Keratinocyte (primary cell): ENCODE measurements around the gene SARS2. TPM values are rescaled to one million over a fixed set of nuclear protein-coding genes. Genes with fewer than 3 reads are reported as not detected.
"Not testable (repeated sequence)": the region's sequence is repeated elsewhere in the genome, so short reads cannot be mapped to it uniquely, and the experiment has no call there.

Experiments
- DNase-seq: peaks from one replicate; pipeline ENCODE4 v3.0.0-alpha.2; 2011; ENCODE audit warnings: low read depth, missing footprints, low spot score
- FAIRE-seq: peaks from 2 replicates; lab custom pipeline; 2011; peaks lifted over from hg19 to GRCh38; lab: Jason Lieb, UNC
- H2AFZ ChIP-seq: 2 replicates; pipeline ENCODE4 v1.6.0; 2012; ENCODE audit warnings: low read length, control low read depth, inconsistent platforms; ENCODE audit not compliant: control insufficient read depth
- H3K27ac ChIP-seq: 2 replicates; pipeline ENCODE4 v1.5.1; 2011; ENCODE audit warnings: low read length; ENCODE audit not compliant: control insufficient read depth, insufficient read depth
- H3K27me3 ChIP-seq: 3 replicates; pipeline ENCODE4 v1.6.0; 2011; ENCODE audit warnings: low read length; ENCODE audit not compliant: control insufficient read depth, insufficient read depth; ENCODE audit errors: extremely low read depth
- H3K36me3 ChIP-seq, 2 experiments: 2 replicates in 1 of 2; 3 replicates in 1 of 2; pipeline ENCODE4 v1.5.1; 2011; ENCODE audit warnings: low read length in 2 of 2, mild to moderate bottlenecking in 1 of 2; ENCODE audit not compliant: control insufficient read depth in 2 of 2, insufficient read depth in 2 of 2; ENCODE audit errors: extremely low read depth in 1 of 2
- H3K4me1 ChIP-seq: 3 replicates; pipeline ENCODE4 v1.5.1; 2011; ENCODE audit warnings: low read length; ENCODE audit not compliant: control insufficient read depth, insufficient read depth; ENCODE audit errors: extremely low read depth
- H3K4me2 ChIP-seq: 3 replicates; pipeline ENCODE4 v1.6.0; 2011; ENCODE audit warnings: low read depth, low read length; ENCODE audit not compliant: control insufficient read depth, insufficient read depth; ENCODE audit errors: extremely low read depth
- H3K4me3 ChIP-seq, 3 experiments: fragments of 200-600 bp in 1 of 3; sonication (generic) in 1 of 3; 2 replicates in 2 of 3; 3 replicates in 1 of 3; pipeline ENCODE4 v1.5.1; 2011 to 2016; ENCODE audit warnings: low read length in 3 of 3, mild to moderate bottlenecking in 3 of 3, control low read depth in 2 of 3, inconsistent platforms in 1 of 3, low read depth in 1 of 3, mixed read lengths in 1 of 3, mixed run types in 1 of 3, moderate library complexity in 1 of 3; ENCODE audit not compliant: control insufficient read depth in 2 of 3, insufficient read depth in 2 of 3; ENCODE audit errors: extremely low read depth in 1 of 3
- H3K79me2 ChIP-seq: 2 replicates; pipeline ENCODE4 v1.6.0; 2012; ENCODE audit warnings: low read length; ENCODE audit not compliant: control insufficient read depth, insufficient read depth
- H3K9ac ChIP-seq: 3 replicates; pipeline ENCODE4 v1.6.0; 2011; ENCODE audit warnings: low read length; ENCODE audit not compliant: control insufficient read depth, insufficient read depth; ENCODE audit errors: extremely low read depth
- H3K9me1 ChIP-seq: 3 replicates; pipeline ENCODE4 v1.6.0; 2011; ENCODE audit warnings: low read length; ENCODE audit not compliant: control insufficient read depth, insufficient read depth; ENCODE audit errors: extremely low read depth
- H3K9me3 ChIP-seq: 2 replicates; pipeline ENCODE4 v1.5.1; 2012; ENCODE audit warnings: low read depth, low read length; ENCODE audit not compliant: control insufficient read depth
- H4K20me1 ChIP-seq: 3 replicates; pipeline ENCODE4 v1.6.0; 2011; ENCODE audit warnings: low read length; ENCODE audit not compliant: control insufficient read depth, insufficient read depth; ENCODE audit errors: extremely low read depth
- EZH2 ChIP-seq: IDR thresholded peaks from one replicate; pipeline ENCODE4 v1.6.1; 2012; ENCODE audit warnings: inconsistent platforms, mild to moderate bottlenecking, low read length, moderate library complexity
- dilution Hi-C: fragments of 300-500 bp; cut with MboI; formaldehyde crosslinking; loops from one replicate; pipeline ENCODE4 v1.7.0; 2020; ENCODE audit warnings: low sequenced_read_pairs; ENCODE audit not compliant: extremely low pct_ligation_motif_present
- polyA plus RNA-seq, 5 experiments: library from polyadenylated mRNA; depleted of rRNA in 3 of 5; stranded (reverse) in 3 of 5; stranded (forward) in 1 of 5; unstranded in 1 of 5; fragments of >200 nt; gene quantifications; 1 replicate in 1 of 5; 2 replicates in 3 of 5; 3 replicates in 1 of 5; pipeline versions ENCODE4 v1.2.1 to v1.2.3, GENCODE V29; 2011 to 2012; ENCODE audit warnings: missing spikeins in 2 of 5, low read depth in 1 of 5, low replicate concordance in 1 of 5
- TF ChIP-seq, protein P1 (sequence below), 3 experiments: IDR thresholded peaks in 1 of 3; conservative IDR thresholded peaks in 1 of 3; optimal IDR thresholded peaks in 1 of 3; 2 replicates in 2 of 3; 3 replicates in 1 of 3; pipeline versions ENCODE3 to v1.5.1; 2011; ENCODE audit warnings: low read length in 3 of 3, mild to moderate bottlenecking in 3 of 3, moderate library complexity in 2 of 3, control low read depth in 1 of 3, inconsistent platforms in 1 of 3; ENCODE audit not compliant: insufficient read depth in 2 of 3; ENCODE audit errors: extremely low read depth in 1 of 3

SARS2 gene
- polyA plus RNA-seq, 1 donor (not counting 4 experiments of a cell fraction or from before 2014, with no cell fraction given), result 13.9 TPM

GRCh38 chr19:38941979-38942378 lies 11.4 kb upstream of the SARS2 start:
- no peaks in the 10 kb centered on the region for H3K9me1 ChIP-seq
- no peaks in the 10 kb centered on the region for H3K36me3 ChIP-seq
- dilution Hi-C loops, result no loop called here
- FAIRE-seq, result no peak
- no peaks in the 10 kb centered on the region for H3K4me1 ChIP-seq
- H3K9ac ChIP-seq, result no peak overlapping the region
- TF ChIP-seq EZH2, result no peak
- TF ChIP-seq, protein P1, sequence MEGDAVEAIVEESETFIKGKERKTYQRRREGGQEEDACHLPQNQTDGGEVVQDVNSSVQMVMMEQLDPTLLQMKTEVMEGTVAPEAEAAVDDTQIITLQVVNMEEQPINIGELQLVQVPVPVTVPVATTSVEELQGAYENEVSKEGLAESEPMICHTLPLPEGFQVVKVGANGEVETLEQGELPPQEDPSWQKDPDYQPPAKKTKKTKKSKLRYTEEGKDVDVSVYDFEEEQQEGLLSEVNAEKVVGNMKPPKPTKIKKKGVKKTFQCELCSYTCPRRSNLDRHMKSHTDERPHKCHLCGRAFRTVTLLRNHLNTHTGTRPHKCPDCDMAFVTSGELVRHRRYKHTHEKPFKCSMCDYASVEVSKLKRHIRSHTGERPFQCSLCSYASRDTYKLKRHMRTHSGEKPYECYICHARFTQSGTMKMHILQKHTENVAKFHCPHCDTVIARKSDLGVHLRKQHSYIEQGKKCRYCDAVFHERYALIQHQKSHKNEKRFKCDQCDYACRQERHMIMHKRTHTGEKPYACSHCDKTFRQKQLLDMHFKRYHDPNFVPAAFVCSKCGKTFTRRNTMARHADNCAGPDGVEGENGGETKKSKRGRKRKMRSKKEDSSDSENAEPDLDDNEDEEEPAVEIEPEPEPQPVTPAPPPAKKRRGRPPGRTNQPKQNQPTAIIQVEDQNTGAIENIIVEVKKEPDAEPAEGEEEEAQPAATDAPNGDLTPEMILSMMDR (optimal IDR thresholded peaks at IDR 0.05 in 1 of 3, IDR thresholded peaks at IDR 0.05 in 1 of 3, conservative IDR thresholded peaks at IDR 0.05 in 1 of 3; ENCODE audit: extremely low read depth in 1 of 3, insufficient read depth in 2 of 3, low read length in 3 of 3), result no peak
- DNase-seq, result no peak
- H2AFZ ChIP-seq, result no peak overlapping the region
- no peak overlapping the region for H3K4me2 ChIP-seq
- no peak overlapping the region for H3K4me3 ChIP-seq
- H3K79me2 ChIP-seq, result no peaks in the 10 kb centered on the region
- no peaks in the 10 kb centered on the region for H4K20me1 ChIP-seq
- no peaks in the 10 kb centered on the region for H3K27me3 ChIP-seq
- H3K27ac ChIP-seq, result no peak overlapping the region
- no peaks in the 10 kb centered on the region for H3K9me3 ChIP-seq

DNA sequence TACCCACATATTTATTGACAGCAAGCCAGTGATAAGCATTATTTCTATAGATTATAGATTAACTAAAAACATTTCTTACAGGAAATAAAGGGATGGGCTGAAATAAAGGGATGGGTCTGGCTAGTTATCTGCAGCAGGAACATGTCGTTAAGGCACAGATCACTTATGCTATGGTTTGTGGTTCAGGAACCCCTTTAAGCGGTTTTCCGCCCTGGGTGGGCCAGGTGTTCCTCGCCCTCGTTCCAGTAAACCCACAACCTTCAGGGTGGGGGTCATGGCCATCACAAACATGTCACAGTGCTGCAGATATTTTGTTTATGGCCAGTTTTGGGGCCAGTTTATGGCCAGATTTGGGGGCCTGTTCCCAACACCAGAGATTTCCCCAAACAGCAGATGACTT lies 10.9 kb upstream of the SARS2 start:
- H3K4me3 ChIP-seq, H3K9ac ChIP-seq, FAIRE-seq, dilution Hi-C loops, H3K27ac ChIP-seq, H3K36me3 ChIP-seq, H3K4me1 ChIP-seq, DNase-seq, H3K79me2 ChIP-seq, H3K9me3 ChIP-seq, H3K27me3 ChIP-seq, H2AFZ ChIP-seq, H4K20me1 ChIP-seq, H3K4me2 ChIP-seq, H3K9me1 ChIP-seq: not testable (repeated sequence)

DNA sequence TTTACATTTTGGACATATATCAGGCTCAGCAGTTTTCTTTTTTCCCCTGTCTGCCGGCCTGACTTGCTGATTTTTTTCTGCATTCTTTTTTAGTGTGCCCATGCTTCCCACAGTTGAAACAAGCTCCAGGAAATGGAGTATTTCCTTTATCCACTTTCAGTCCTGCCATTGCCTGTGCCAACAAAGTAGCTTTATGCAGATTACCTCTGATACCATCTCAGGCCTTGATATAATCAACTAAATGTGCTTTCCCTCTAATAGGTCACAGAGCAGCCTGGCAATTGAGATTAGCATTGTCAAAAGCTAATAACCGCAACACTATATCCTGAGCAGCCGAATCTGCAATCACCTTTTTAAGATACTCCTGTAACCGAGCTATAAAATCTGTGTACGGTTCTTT lies 9.4 kb upstream of the SARS2 start:
- no peaks in the 10 kb centered on the region for H3K79me2 ChIP-seq
- no peak overlapping the region for H3K27ac ChIP-seq
- no peak overlapping the region for H3K4me3 ChIP-seq
- H3K4me1 ChIP-seq, result no peaks in the 10 kb centered on the region
- no peaks in the 10 kb centered on the region for H3K27me3 ChIP-seq
- no peaks in the 10 kb centered on the region for H3K9me1 ChIP-seq
- no peak for DNase-seq
- no peaks in the 10 kb centered on the region for H3K9me3 ChIP-seq
- no peak overlapping the region for H2AFZ ChIP-seq
- FAIRE-seq, result no peak
- H4K20me1 ChIP-seq, result no peaks in the 10 kb centered on the region
- dilution Hi-C loops, result no loop called here
- no peak for TF ChIP-seq EZH2
- TF ChIP-seq, protein P1 (optimal IDR thresholded peaks at IDR 0.05 in 1 of 3, IDR thresholded peaks at IDR 0.05 in 1 of 3, conservative IDR thresholded peaks at IDR 0.05 in 1 of 3; ENCODE audit: extremely low read depth in 1 of 3, insufficient read depth in 2 of 3, low read length in 3 of 3), result no peak
- H3K36me3 ChIP-seq, result no peaks in the 10 kb centered on the region
- H3K9ac ChIP-seq, result no peak overlapping the region
- H3K4me2 ChIP-seq, result no peak overlapping the region
